DLD1 (cell line): ENCODE measurements around the gene RPTOR.

Experiments
- in situ Hi-C: cut with HindIII; loops from 2 replicates; pipeline ENCODE4 v1.10.0; 2017; ENCODE audit warnings: low sequenced_read_pairs

RPTOR gene

GRCh38 chr17:80774146-80774545, 229.5 kb downstream of the RPTOR start:
- in situ Hi-C loops: no loop called here

GRCh38 chr17:80774643-80775281, 230.1 kb downstream of the RPTOR start:
- in situ Hi-C loops: no loop called here

DNA sequence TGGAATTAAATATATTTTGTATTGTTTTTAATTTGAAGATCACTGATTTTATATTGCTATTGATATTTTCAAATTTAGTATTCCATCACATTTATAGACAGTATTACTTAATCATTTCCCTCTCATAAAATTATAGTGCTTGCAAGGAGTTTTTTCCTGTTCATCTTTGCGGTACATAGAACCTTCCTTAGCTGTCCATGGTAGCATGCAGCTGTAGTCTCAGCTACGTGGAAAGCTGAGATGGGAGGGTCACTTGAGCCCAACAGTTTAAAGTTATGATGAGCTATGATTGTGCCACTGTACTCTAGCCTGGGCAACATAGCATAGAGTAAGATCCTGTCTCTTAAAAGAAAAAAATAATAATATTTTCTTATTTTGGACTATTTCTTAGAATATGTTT, 231.2 kb downstream of the RPTOR start:
- in situ Hi-C loops: no loop called here

- in situ Hi-C loops: no loop called here
Observed at GRCh38 chr17:80777274-80777673, 232.6 kb downstream of the RPTOR start.

- in situ Hi-C loops: no loop called here
Observed at GRCh38 chr17:80778716-80779115, 234.1 kb downstream of the RPTOR start.

DNA sequence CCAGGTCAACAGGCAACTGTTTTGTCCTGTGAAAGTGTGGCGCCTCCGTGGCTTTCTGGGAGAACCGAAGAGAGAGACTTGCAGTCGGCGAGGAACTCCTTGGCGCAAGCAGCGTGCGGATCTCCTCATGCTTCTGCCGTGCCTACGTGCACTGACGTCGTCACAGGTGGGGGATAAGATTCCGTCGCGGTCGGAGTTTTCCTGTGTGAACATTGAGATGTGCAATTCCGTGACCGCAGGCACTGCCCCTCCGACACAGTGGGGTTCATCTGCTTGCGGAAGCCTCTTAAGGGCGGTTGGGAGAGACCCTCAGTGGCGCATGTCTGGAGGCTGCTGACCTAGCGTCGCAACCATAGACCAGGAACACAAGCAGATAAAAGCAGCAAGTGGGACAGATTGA, 234.7 kb downstream of the RPTOR start:
- in situ Hi-C loops: no loop called here

DNA sequence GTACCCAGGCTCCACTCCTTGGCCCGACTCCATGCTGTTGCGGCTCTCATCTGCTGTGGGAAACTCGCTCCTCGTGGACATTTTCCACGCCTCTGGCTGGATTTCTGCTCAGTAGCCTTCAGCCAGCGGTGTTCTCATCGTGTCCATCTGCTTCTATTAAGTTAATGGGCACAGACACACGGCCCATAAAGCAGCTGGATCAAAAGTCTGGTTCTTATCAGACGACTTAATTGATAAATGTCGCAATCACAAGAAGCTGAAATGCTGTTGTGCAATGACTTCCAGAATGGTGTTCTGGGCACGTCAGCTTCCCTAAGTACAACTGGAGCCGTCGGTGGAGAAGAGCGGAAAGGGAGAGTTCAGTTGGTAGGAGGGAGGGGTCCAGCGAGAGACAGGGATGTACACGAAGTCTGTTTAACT, 235.3 kb downstream of the RPTOR start:
- in situ Hi-C loops: no loop called here

DNA sequence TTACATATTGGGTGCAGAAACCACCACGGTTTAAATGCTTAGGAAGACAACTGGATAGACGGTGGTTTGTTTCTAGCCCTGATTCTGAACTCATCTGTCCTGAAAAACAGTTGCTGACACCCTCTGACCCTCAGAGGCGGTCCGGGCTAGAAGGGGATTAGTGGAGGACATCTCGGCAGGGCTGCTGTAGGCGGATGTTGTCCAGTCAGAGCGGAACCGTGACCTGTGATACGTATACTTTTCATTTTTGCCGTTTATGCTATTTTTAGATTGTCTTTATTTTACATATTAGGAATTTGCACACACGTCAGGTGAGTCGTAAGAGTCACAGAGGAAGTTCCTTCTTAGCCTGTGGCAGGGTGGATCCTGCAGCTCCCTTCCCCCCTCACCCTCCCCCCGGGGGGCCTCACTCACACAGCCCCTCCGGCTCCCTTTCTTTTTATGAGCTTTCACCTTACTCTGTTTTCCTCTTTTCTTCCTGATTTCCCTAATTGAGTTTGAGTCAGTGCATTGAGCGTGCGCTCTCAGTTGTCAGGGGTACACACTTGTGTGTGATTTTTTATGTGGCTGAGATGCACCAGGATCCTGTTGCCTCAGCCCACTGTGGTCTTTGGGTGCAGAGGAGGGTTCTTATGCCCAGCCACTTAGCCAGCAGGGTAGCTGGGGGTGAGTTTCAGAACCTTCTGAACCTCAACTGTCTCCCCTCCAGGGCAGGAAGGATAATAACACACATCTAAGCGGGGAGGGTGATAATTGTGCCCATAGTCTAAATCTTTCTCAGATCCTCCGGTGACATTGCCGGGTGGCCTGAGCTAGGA, 236.0 kb downstream of the RPTOR start:
- in situ Hi-C loops: no loop called here

- in situ Hi-C loops: no loop called here
Observed at GRCh38 chr17:80781211-80781610, 236.6 kb downstream of the RPTOR start.

DNA sequence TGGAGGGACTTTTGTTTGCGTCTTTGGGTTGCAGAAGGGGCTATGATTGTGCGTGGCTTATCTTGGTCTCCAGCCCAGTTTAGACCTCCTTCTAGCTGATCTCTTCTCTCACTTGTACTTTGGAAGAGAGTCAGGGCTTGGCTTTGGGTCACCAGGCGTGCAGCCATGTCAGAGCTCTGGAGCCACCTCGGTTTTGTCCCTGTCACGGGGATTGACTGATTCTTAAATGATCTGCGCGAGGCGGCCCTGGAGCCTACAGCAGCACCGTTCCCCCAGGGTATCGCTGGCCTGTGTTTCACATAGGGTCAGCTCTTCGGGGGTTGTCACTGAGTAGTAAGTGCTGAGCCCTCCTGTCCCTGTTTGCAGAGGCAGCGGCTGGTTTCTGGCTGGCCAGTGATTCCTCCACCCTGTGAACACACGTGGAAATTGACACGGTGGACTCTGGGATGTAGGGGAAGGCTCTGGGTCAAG, 237.2 kb downstream of the RPTOR start:
- in situ Hi-C loops: no loop called here

GRCh38 chr17:80782536-80783427, 238.1 kb downstream of the RPTOR start:
- in situ Hi-C loops: no loop called here

- in situ Hi-C loops: no loop called here
Observed at GRCh38 chr17:80783486-80783885, 238.8 kb downstream of the RPTOR start.

DNA sequence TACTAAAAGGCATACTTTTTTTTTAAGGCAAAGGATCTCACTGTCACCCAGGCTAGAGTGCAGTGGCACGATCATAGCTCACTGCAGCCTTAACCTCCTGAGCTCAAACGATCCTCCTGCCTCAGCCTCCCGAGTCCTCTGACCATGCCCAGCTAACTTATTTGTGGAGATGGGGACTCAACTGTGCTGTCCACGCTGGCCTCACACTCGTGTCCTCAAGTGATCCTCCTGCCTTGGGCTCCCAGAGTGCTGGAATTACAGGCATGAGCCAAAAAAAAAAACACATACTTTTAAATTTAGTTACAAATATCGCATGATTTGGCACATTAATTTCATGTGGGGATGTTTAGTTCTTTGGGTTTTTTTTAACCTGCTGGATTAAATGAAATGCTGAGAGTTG, 239.3 kb downstream of the RPTOR start:
- in situ Hi-C loops: no loop called here

GRCh38 chr17:80785477-80786178, 241.0 kb downstream of the RPTOR start:
- in situ Hi-C loops: no loop called here

GRCh38 chr17:80786470-80786869, 241.8 kb downstream of the RPTOR start:
- in situ Hi-C loops: no loop called here

- in situ Hi-C loops: no loop called here
Observed at GRCh38 chr17:80786887-80787286, 242.2 kb downstream of the RPTOR start.

DNA sequence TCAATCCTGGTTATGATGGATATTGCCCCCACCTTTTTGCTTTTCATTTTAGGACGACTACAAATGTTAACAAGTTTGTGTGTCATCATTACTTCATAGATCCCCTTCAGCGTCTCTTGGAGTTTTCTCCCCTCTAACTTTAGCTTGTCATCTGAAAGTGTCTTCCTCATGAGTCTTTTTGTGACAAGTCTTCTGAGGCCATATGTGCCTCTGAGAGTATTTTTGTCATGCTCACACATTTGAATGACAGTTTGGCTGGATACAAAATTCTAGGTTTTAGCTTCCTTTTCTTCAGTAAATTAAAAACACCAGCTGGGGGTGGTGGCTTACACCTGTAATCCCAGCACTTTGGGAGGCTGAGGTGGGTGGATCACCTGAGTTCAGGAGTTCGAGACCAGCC, 243.2 kb downstream of the RPTOR start:
- in situ Hi-C loops: no loop called here

DNA sequence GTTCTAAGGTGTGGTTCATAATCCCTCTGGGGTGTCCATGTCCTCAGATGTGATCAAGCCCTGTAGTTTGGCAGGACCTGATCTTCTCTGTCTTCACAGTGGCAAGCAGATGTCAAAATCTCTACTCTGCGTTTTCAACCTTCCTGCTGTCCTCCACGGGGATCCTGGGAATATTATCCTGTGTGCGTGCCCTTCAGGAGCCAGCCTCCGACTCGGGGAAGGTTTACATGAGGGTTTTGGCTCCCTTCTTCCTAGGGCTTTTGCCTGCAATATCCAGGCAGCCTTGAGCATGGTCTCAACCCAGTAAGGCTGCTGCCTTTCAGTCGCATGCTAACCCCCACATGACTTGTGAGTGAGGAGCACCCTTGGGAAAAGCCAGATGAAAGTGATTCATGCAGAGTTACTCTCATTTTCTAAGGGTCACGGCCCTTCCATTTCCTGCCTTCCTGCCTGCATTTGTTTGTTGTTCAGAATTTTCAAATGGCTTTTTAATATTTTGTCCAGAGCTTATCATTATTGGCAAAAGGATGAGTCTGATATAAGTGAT, 244.8 kb downstream of the RPTOR start:
- in situ Hi-C loops: no loop called here

DNA sequence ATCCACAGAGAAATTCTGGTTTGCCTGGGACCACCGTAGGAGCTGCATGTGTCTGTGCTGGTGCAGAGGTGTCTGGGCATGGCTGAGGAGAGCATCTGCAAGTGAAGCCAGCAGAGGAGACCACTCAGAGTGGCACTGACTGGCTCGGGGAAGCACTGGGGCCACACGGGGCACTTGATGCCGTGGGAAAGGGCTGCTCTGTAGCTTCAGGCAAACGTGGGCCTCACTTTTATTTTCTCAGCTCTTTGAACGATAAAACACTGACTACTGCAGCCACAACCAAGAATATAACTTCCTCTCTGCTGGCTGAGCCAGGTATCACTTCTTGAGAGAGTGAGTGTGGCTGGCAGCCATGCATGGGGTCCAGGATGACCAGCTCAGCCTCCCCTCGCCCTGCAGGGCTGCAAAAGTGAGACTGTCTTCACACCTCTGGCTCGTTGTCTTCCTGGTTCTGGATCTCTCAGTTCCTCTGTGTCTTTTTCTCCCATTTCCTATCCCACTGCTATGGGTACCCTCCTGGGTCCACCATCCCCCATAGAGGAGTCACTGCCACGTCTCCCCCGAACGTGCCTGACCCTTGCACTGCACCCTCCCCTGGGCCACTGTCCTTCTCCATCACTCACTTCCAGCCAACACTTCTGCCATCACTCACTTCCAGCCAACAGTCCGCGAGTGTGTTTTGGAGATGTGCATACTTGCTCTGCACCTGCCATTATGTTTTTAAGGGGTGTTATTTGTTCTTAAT, 245.6 kb downstream of the RPTOR start:
- in situ Hi-C loops: no loop called here
